ENCODE data around the gene SIGLEC8.

The SIGLEC8 gene

DNA sequence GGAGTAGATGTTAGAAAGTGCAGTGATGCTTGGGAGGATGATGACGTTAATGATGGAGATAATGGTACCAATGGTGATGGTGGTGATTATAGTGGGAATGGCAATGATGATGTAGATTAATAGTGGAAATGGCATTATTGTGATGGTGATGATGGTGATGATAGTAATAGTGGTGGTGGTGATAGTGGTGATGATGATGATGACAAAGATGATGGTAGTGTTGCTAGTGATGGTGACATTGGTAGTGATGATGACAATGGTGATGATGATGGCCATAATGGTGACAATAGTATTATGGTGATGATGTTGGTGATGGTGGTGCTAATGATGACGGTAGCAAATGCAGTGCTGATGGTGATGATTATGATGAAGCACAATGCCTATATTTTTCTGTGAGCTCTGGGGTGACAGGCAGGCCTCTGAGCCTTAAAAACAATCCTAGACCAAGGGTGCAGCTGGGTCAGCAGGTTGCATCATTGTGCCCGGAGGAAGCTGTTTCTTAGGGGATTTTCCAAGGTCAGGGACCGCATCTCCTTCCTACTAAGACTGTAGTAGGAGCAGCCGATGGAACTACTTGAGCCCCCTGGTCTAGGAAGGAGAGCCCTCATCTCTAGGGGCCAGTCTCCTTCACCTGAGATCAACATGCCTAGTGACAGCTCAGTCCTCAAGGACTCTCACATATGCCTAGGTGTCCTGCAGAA lies 27.9 kb upstream of the SIGLEC8 start:
- no peaks in the 10 kb centered on the region for H3K27me3 ChIP-seq (ENCODE audit: control insufficient read depth, low read length)
- H3K4me1 ChIP-seq (ENCODE audit: control insufficient read depth, low read length): no peaks in the 10 kb centered on the region
- no peaks in the 10 kb centered on the region for H4K20me1 ChIP-seq (ENCODE audit: control insufficient read depth, insufficient read depth, low read depth, low read length)
- no peak overlapping the region for H3K4me3 ChIP-seq (ENCODE audit: low read length)
- no peak overlapping the region for H3K4me2 ChIP-seq (ENCODE audit: low read length)
- no peaks in the 10 kb centered on the region for H3K36me3 ChIP-seq (ENCODE audit: control insufficient read depth, low read length)
- H3K27ac ChIP-seq (ENCODE audit: low read depth, low read length): no peak overlapping the region
- TF ChIP-seq, protein P1, sequence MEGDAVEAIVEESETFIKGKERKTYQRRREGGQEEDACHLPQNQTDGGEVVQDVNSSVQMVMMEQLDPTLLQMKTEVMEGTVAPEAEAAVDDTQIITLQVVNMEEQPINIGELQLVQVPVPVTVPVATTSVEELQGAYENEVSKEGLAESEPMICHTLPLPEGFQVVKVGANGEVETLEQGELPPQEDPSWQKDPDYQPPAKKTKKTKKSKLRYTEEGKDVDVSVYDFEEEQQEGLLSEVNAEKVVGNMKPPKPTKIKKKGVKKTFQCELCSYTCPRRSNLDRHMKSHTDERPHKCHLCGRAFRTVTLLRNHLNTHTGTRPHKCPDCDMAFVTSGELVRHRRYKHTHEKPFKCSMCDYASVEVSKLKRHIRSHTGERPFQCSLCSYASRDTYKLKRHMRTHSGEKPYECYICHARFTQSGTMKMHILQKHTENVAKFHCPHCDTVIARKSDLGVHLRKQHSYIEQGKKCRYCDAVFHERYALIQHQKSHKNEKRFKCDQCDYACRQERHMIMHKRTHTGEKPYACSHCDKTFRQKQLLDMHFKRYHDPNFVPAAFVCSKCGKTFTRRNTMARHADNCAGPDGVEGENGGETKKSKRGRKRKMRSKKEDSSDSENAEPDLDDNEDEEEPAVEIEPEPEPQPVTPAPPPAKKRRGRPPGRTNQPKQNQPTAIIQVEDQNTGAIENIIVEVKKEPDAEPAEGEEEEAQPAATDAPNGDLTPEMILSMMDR (IDR thresholded peaks at IDR 0.05; ENCODE audit: low read depth, low read length, poor library complexity, severe bottlenecking): no peak
- no peak for TF ChIP-seq EZH2phosphoT487 (IDR thresholded peaks at IDR 0.05; ENCODE audit: borderline replicate concordance, low read length)
- H3K9me3 ChIP-seq (ENCODE audit: control insufficient read depth, insufficient read depth, low read length): no peaks in the 10 kb centered on the region
- H3F3A ChIP-seq (ENCODE audit: control insufficient read depth, insufficient read depth): no peaks in the 10 kb centered on the region
- no peaks in the 10 kb centered on the region for H3K79me2 ChIP-seq (ENCODE audit: control insufficient read depth, low read length)
- no peaks in the 10 kb centered on the region for H3K9me2 ChIP-seq (replicated peaks; ENCODE audit: control insufficient read depth, low read length)

DNA sequence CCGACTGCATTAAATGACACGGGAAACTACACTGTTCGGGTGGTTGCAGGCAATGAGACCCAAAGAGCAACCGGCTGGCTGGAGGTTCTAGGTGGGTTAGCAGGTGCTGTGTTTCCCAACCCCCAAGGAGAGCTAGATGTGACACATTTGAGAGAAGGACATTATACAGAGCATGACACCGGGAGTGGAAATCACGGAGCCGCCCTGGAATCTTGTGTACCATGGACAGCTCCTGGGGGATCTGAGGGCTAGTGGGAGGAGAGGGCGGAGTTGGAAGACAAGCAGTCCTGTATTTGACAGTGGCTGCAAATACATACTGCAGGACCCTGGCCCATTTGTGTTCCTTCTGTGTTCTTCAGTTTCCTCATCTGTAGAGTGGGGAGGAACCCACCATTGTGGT lies 22.3 kb upstream of the SIGLEC8 start:
- no peak overlapping the region for H3K4me2 ChIP-seq (ENCODE audit: low read length)
- no peak overlapping the region for H3K4me3 ChIP-seq (ENCODE audit: low read length)
- no peaks in the 10 kb centered on the region for H3K36me3 ChIP-seq (ENCODE audit: control insufficient read depth, low read length)
- TF ChIP-seq, protein P1 (IDR thresholded peaks at IDR 0.05; ENCODE audit: low read depth, low read length, poor library complexity, severe bottlenecking): no peak
- TF ChIP-seq EZH2phosphoT487 (IDR thresholded peaks at IDR 0.05; ENCODE audit: borderline replicate concordance, low read length): no peak
- H3K27ac ChIP-seq (ENCODE audit: low read depth, low read length): no peak overlapping the region
- H3K27me3 ChIP-seq (ENCODE audit: control insufficient read depth, low read length): no peaks in the 10 kb centered on the region
- H3K4me1 ChIP-seq (ENCODE audit: control insufficient read depth, low read length): no peaks in the 10 kb centered on the region
- H4K20me1 ChIP-seq (ENCODE audit: control insufficient read depth, insufficient read depth, low read depth, low read length): no peaks in the 10 kb centered on the region
- H3K79me2 ChIP-seq (ENCODE audit: control insufficient read depth, low read length): no peaks in the 10 kb centered on the region
- no peaks in the 10 kb centered on the region for H3K9me2 ChIP-seq (replicated peaks; ENCODE audit: control insufficient read depth, low read length)
- H3K9me3 ChIP-seq (ENCODE audit: control insufficient read depth, insufficient read depth, low read length): no peaks in the 10 kb centered on the region
- H3F3A ChIP-seq (ENCODE audit: control insufficient read depth, insufficient read depth): no peaks in the 10 kb centered on the region

DNA sequence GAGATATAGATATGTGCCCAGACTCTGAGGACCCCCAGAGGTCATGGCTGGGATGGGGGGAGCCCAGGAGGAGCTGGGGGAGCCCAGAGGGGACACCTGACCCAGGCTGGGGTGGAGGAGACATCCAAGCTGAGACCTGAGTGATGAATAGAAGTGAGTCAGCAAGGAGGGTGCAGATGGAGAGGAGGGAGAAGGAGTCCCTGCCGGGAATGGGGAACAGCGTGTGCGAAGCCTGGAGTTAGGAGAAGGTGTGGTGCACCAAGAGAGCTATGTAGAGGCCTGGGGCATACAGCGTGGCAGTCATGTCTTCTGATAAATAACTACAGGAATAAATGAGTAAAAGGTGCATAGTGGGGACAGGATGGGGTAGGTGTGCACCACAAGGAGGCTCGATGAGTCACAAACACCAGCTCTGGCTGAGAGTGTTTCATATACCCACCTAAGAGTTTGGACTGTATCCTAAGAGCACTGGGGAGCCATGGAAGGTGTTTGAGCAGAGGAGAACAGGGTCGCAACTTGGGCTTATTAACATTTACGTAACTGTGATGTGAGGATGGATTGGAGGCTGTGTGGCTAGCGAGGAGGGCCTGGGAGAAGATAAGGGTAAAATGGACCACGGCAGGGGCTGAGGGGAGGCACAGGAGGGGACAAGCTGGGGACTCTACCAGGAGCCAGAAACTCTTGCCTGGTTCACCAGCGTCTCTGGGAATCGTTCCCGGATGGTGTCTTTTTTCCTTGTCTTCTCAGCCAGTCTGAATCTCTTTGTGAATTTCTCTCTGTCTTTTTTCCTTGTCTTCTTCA lies 21.5 kb upstream of the SIGLEC8 start:
- H3F3A ChIP-seq (ENCODE audit: control insufficient read depth, insufficient read depth): no peaks in the 10 kb centered on the region
- H3K27me3 ChIP-seq (ENCODE audit: control insufficient read depth, low read length): peaks cover 1% of the 10 kb centered on the region; the same call in 1 of the 2 replicates
- no peaks in the 10 kb centered on the region for H3K9me3 ChIP-seq (ENCODE audit: control insufficient read depth, insufficient read depth, low read length)
- no peaks in the 10 kb centered on the region for H3K9me2 ChIP-seq (replicated peaks; ENCODE audit: control insufficient read depth, low read length)
- no peaks in the 10 kb centered on the region for H3K4me1 ChIP-seq (ENCODE audit: control insufficient read depth, low read length)
- H3K4me2 ChIP-seq (ENCODE audit: low read length): no peak overlapping the region
- H3K79me2 ChIP-seq (ENCODE audit: control insufficient read depth, low read length): no peaks in the 10 kb centered on the region
- TF ChIP-seq, protein P1 (IDR thresholded peaks at IDR 0.05; ENCODE audit: low read depth, low read length, poor library complexity, severe bottlenecking): no peak
- TF ChIP-seq EZH2phosphoT487 (IDR thresholded peaks at IDR 0.05; ENCODE audit: borderline replicate concordance, low read length): no peak
- H3K4me3 ChIP-seq (ENCODE audit: low read length): no peak overlapping the region
- no peaks in the 10 kb centered on the region for H3K36me3 ChIP-seq (ENCODE audit: control insufficient read depth, low read length)
- H3K27ac ChIP-seq (ENCODE audit: low read depth, low read length): no peak overlapping the region
- H4K20me1 ChIP-seq (ENCODE audit: control insufficient read depth, insufficient read depth, low read depth, low read length): no peaks in the 10 kb centered on the region

Measured in DOHH2 (cell line).